ENCODE measurements around the gene FGFBP2. TPM values are rescaled to one million over a fixed set of nuclear protein-coding genes. Genes with fewer than 3 reads are reported as not detected.

The FGFBP2 gene
- total and polyA plus RNA-seq, 10 donors = 0.47 to 16.8 (median 4.2) TPM

- WGBS, 5 donors = 43 to 70% (median 65%) methylated on average over 7 of the region's 7 CpGs
These were observed 32.7 kb downstream of the FGFBP2 start for GRCh38 chr4:15930314-15930713.

GRCh38 chr4:15929540-15929939, 33.4 kb downstream of the FGFBP2 start:
- Histone ChIP-seq H3K9me3 (no peaks in the 10 kb centered on the region), H3K27ac (no peak overlapping the region), H3K27me3 (replicated peaks in 1 of 7) (peaks cover 0 to 29% (median 0%) of the 10 kb centered on the region in 7 donors), H3K4me1 (no peaks in the 10 kb centered on the region), H3K4me3 (no peak overlapping the region), H3K36me3 (no peaks in the 10 kb centered on the region)
- WGBS, 5 donors = 62 to 82% (median 74%) methylated on average over 3 of the region's 3 CpGs
- DNase-seq = no peak
- no peak for TF ChIP-seq CTCF (IDR thresholded peaks at IDR 0.05 in 8 of 11, conservative IDR thresholded peaks at IDR 0.05 in 3 of 11)
- no peak for TF ChIP-seq POLR2A (IDR thresholded peaks at IDR 0.05)
- TF ChIP-seq POLR2AphosphoS5 (IDR thresholded peaks at IDR 0.05) = no peak
- intact Hi-C loops (cut with DNase I; ENCODE audit: low total_unique reads) = no loop called here

More at GRCh38 chr4:15930314-15930713, 32.7 kb downstream of the FGFBP2 start:
- no peaks in the 10 kb centered on the region for H3K36me3 ChIP-seq
- intact Hi-C loops (cut with DNase I; ENCODE audit: low total_unique reads) = no loop called here
- no peak overlapping the region for H3K4me3 ChIP-seq
- DNase-seq = no peak
- H3K9me3 ChIP-seq = no peaks in the 10 kb centered on the region
- H3K4me1 ChIP-seq = no peaks in the 10 kb centered on the region
- H3K27ac ChIP-seq = no peak overlapping the region
- TF ChIP-seq CTCF (IDR thresholded peaks at IDR 0.05 in 8 of 11, conservative IDR thresholded peaks at IDR 0.05 in 3 of 11) (no peak), POLR2A (IDR thresholded peaks at IDR 0.05) (no peak), POLR2AphosphoS5 (IDR thresholded peaks at IDR 0.05) (no peak)
- peaks cover 0 to 29% (median 0%) of the 10 kb centered on the region in 7 donors for H3K27me3 ChIP-seq (replicated peaks in 1 of 7)

- intact Hi-C loops (cut with DNase I; ENCODE audit: low total_unique reads) = no loop called here
- Histone ChIP-seq H3K27me3 (replicated peaks in 1 of 7) (peaks cover 0 to 29% (median 0%) of the 10 kb centered on the region in 7 donors), H3K9me3 (no peaks in the 10 kb centered on the region), H3K27ac (no peak overlapping the region), H3K4me1 (no peaks in the 10 kb centered on the region), H3K4me3 (no peak overlapping the region), H3K36me3 (no peaks in the 10 kb centered on the region)
- TF ChIP-seq POLR2AphosphoS5 (IDR thresholded peaks at IDR 0.05) (no peak), POLR2A (IDR thresholded peaks at IDR 0.05) (no peak), CTCF (IDR thresholded peaks at IDR 0.05 in 8 of 11, conservative IDR thresholded peaks at IDR 0.05 in 3 of 11) (no peak)
- no peak for DNase-seq
- 69 to 86% (median 77%) methylated on average over 5 of the region's 5 CpGs for WGBS, 5 donors
These were observed 34.1 kb downstream of the FGFBP2 start for GRCh38 chr4:15928883-15929282.

DNA sequence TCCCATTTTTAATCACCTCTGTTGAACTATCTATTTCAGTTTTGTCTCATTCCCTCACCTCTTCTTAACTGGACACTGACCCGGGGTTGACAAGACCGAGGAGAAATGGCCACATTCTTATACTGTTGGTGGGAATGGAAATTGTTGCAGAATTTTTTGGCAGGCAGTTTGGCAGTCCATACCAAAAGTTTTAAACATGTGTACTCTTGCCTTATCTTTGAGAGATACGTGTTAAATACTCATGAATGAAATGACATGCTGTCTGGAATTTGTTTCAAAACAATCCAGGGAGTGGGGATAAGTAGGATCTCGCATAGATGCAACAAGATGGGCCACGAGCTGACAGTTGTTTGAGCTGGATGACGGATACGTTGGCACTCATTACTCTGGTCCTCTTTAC, 36.5 kb downstream of the FGFBP2 start:
- Histone ChIP-seq H3K4me1 (no peaks in the 10 kb centered on the region), H3K27me3 (replicated peaks in 1 of 7) (peaks cover 0 to 25% (median 0%) of the 10 kb centered on the region in 7 donors), H3K4me3 (no peak overlapping the region), H3K36me3 (no peaks in the 10 kb centered on the region), H3K9me3 (no peaks in the 10 kb centered on the region), H3K27ac (no peak overlapping the region)
- WGBS, 5 donors = 72 to 92% (median 86%) methylated on average over 7 of the region's 7 CpGs
- TF ChIP-seq POLR2A (IDR thresholded peaks at IDR 0.05) (no peak), CTCF (IDR thresholded peaks at IDR 0.05 in 8 of 11, conservative IDR thresholded peaks at IDR 0.05 in 3 of 11) (no peak)
- no peak for DNase-seq
- intact Hi-C loops (cut with DNase I; ENCODE audit: low total_unique reads) = no loop called here

Measured in spleen (tissue), 11 donors.